Neutrophil (primary cell): Measurements from ENCODE around the gene CRYGA.

Source experiments
- H3K27ac ChIP-seq: fragments of 200-600 bp; sonication (generic); 2 replicates; pipeline ENCODE4 v1.5.1; 2016; ENCODE audit warnings: mild to moderate bottlenecking, moderate library complexity
- H3K27me3 ChIP-seq: fragments of 200-600 bp; sonication (generic); 2 replicates; pipeline ENCODE4 v1.6.0; 2016; ENCODE audit warnings: mild to moderate bottlenecking
- H3K36me3 ChIP-seq: fragments of 200-600 bp; sonication (generic); 2 replicates; pipeline ENCODE4 v1.5.1; 2017
- H3K4me1 ChIP-seq, 2 experiments: fragments of 200-600 bp in 1 of 2; sonication (generic) in 1 of 2; 1 replicate in 1 of 2; 2 replicates in 1 of 2; pipeline versions ENCODE4 v1.5.1 to v1.6.1; 2013 to 2016; ENCODE audit warnings: low read depth in 1 of 2, low read length in 1 of 2, mild to moderate bottlenecking in 1 of 2, moderate library complexity in 1 of 2; ENCODE audit not compliant: control insufficient read depth in 1 of 2, insufficient read depth in 1 of 2
- H3K4me3 ChIP-seq, 2 experiments: fragments of 200-600 bp in 1 of 2; sonication (generic) in 1 of 2; 1 replicate in 1 of 2; 2 replicates in 1 of 2; pipeline ENCODE4 v1.5.1; 2013 to 2016; ENCODE audit warnings: low read depth in 1 of 2, low read length in 1 of 2, mild to moderate bottlenecking in 1 of 2, moderate library complexity in 1 of 2
- H3K9me3 ChIP-seq: fragments of 200-600 bp; sonication (generic); 2 replicates; pipeline ENCODE4 v1.5.1; 2016
- TF ChIP-seq, protein P1 (sequence below): fragments of 200-600 bp; sonication (generic); IDR thresholded peaks from 2 replicates; pipeline ENCODE4 v1.5.1; 2016; ENCODE audit warnings: antibody characterized with exemption

CRYGA gene

DNA sequence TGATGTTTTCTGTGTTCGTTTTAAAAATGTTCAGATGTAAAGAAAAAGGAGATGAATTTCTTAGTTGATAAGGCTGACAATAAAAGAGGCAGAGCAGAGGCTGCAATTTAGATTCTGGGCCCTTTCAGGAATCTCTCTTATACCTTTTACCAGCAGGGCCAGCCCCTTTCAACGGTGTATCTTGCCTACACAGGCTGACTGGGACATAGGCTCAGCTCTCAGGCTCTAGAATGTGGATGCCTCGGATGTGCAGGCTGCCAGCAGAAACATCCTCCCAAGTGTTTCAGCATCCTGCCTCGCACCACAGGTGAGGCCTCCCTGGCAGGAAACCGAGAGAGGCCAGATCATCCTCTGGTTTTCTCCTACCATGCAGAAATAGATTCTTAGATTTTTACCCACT is 23.1 kb upstream of the CRYGA start:
- Histone ChIP-seq H3K9me3 (no peaks in the 10 kb centered on the region), H3K4me1 (peaks cover 10 to 13% of the 10 kb centered on the region in 2 experiments), H3K4me3 (no peak overlapping the region), H3K36me3 (no peaks in the 10 kb centered on the region), H3K27me3 (peaks cover 22% of the 10 kb centered on the region), H3K27ac (no peak overlapping the region)
- TF ChIP-seq, protein P1, sequence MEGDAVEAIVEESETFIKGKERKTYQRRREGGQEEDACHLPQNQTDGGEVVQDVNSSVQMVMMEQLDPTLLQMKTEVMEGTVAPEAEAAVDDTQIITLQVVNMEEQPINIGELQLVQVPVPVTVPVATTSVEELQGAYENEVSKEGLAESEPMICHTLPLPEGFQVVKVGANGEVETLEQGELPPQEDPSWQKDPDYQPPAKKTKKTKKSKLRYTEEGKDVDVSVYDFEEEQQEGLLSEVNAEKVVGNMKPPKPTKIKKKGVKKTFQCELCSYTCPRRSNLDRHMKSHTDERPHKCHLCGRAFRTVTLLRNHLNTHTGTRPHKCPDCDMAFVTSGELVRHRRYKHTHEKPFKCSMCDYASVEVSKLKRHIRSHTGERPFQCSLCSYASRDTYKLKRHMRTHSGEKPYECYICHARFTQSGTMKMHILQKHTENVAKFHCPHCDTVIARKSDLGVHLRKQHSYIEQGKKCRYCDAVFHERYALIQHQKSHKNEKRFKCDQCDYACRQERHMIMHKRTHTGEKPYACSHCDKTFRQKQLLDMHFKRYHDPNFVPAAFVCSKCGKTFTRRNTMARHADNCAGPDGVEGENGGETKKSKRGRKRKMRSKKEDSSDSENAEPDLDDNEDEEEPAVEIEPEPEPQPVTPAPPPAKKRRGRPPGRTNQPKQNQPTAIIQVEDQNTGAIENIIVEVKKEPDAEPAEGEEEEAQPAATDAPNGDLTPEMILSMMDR, result no peak

DNA sequence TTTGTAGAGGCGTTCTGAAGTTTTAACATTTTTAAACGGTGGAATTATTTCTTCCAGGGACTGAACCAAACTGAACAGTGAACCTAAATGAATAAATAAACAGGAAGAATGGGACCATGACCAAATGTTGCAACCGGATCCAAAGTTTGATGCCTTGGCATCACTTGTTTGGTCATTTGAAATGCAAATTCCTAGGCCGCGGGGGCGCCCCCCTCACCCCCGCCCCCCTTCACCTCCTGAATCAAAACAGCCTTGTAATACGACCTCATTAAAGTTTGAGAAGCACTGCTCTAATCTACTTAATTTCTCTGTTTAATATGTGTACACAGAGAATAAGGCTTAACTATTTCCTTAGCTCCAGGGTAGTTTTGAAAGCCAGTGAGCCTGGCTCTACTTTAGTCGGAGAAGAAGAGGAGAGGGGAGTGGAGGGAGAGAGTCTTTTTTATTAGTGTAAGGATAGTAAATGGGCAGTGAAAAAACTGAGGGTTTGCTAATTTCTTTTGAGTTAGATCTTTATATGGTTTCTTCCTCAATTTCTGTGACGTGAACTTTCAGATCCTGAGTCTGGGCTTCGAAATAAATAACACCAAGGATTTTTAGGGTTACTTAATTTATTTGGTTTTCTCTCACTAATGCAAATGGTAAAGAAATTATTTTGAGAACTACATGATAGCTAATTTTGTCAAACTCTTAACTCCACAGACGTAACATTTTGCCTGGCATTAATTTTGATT is 20.8 kb upstream of the CRYGA start:
- Histone ChIP-seq H3K4me3 (peak overlapping the region; percentile 16 to 26), H3K27ac (peak overlapping the region; percentile 51)
- TF ChIP-seq, protein P1, result no peak

DNA sequence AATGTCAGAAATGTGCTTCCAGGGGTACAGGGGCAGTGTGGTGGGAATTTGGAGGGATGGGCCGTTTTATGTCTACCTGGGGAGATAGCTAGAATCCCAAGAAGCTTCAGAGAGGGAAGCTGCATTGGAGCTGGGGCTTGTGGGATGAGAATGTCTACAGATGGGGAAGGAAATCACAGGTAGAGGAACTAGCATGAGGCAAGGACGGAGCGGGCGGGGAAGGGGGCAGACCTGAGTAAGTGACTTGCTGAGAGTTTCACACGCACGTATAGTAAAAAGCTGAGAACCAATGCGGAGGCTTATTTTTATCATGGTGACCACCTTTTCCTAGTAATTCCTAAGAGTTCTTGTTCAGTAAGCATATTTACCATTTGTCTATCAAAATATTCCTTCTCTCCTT is 20.1 kb upstream of the CRYGA start:
- peaks cover 22% of the 10 kb centered on the region for H3K27me3 ChIP-seq
- TF ChIP-seq, protein P1, result no peak
- H3K9me3 ChIP-seq, result no peaks in the 10 kb centered on the region

More for the DNA sequence above, 20.8 kb upstream of the CRYGA start:
- no peaks in the 10 kb centered on the region for H3K9me3 ChIP-seq
- peaks cover 22% of the 10 kb centered on the region for H3K27me3 ChIP-seq
- peaks cover 10 to 13% of the 10 kb centered on the region in 2 experiments for H3K4me1 ChIP-seq
- no peaks in the 10 kb centered on the region for H3K36me3 ChIP-seq

DNA sequence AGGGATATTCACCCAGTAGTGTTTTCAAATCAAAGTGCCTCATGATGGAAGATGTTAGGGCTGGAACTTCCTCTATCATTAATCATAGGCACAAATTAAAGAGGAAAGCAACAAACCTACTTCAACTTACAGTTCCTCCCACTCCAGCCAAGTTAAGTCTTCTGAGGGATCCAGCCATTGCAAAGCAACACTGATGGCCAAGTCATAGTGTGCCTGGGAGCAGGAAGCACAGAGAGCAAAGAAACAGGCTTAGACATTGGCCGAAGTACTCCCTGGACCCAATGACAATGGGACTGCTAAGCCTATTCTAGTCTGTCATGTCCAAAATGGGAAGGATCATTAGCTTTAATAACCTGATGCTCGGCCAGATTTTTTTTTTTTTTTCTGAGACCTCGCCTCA is 19.4 kb upstream of the CRYGA start:
- Histone ChIP-seq H3K36me3 (no peaks in the 10 kb centered on the region), H3K9me3 (no peaks in the 10 kb centered on the region), H3K27me3 (peaks cover 22% of the 10 kb centered on the region), H3K4me1 (peaks cover 10 to 13% of the 10 kb centered on the region in 2 experiments), H3K27ac (no peak overlapping the region), H3K4me3 (no peak overlapping the region)
- TF ChIP-seq, protein P1, result no peak

More for the DNA sequence above, 20.1 kb upstream of the CRYGA start:
- H3K36me3 ChIP-seq, result no peaks in the 10 kb centered on the region
- peak overlapping the region; percentile 51 for H3K27ac ChIP-seq
- peaks cover 10 to 13% of the 10 kb centered on the region in 2 experiments for H3K4me1 ChIP-seq
- H3K4me3 ChIP-seq, result peak overlapping the region; percentile 16 to 26

DNA sequence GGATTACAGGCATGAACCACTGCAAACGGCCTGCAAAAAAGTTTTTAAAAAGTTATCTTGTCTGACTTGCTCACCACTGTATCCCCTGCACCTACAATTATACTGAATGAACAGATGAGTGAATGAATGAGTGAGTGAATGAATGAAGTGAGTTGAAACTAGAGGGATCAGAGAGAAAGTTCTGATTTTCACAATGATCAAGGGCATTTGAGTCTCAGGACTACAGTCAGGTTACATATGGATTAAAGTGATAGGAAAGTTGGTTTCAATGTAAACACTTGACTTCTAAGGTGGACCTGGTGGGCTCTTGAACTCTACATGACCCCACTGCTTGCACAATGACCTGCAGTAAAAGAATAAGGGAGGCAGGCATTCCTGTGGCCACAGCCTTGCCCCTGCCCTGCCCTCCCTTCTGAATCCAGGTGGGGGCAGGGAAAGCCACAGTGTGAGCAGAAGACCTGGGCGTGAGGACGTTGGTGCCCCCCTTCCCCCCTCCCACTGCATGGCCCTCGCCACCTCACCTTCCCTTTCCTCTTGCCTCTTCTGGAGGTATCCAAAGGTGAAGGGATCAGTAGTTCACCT is 15.7 kb upstream of the CRYGA start:
- H3K9me3 ChIP-seq, result no peaks in the 10 kb centered on the region
- no peaks in the 10 kb centered on the region for H3K36me3 ChIP-seq
- H3K4me1 ChIP-seq, result peaks cover 9 to 10% of the 10 kb centered on the region in 2 experiments
- TF ChIP-seq, protein P1, result no peak
- no peak overlapping the region for H3K4me3 ChIP-seq
- H3K27ac ChIP-seq, result no peak overlapping the region
- H3K27me3 ChIP-seq, result peaks cover 9% of the 10 kb centered on the region
